RWPE1 (cell line): ENCODE measurements around the gene CCDC27.

Experiments
- CTCF ChIA-PET: fragments of 350-600 bp; sonication (Branson Sonifier 250); formaldehyde crosslinking; extraction: SDS; loops from one replicate; lab custom pipeline; 2021; lab: Yijun Ruan, JAX
- POLR2A ChIA-PET: fragments of 400-600 bp; formaldehyde crosslinking; extraction: SDS; loops from one replicate; lab custom pipeline; 2020; ENCODE audit warnings: antibody characterized with exemption; ENCODE audit not compliant: low non-redundant PET; lab: Yijun Ruan, JAX
- DNase-seq: peaks from one replicate; pipeline ENCODE4 v3.0.0; 2012; ENCODE audit warnings: low spot score
- H3K27ac ChIP-seq: fragments of 450-650 bp; 2 replicates; pipeline ENCODE4 v1.5.1; 2017
- CTCF ChIP-seq: fragments of 450-650 bp; conservative IDR thresholded peaks from 2 replicates; pipeline ENCODE4 v1.5.1; 2017; ENCODE audit warnings: low read depth, mild to moderate bottlenecking

CCDC27 gene

GRCh38 chr1:3732434-3733093, 19.7 kb upstream of the CCDC27 start:
- H3K27ac ChIP-seq, result peak overlapping the region; percentile 76
- CTCF ChIA-PET, result interaction anchor here (2.0 kb wide), 1 partner anchor 37 kb away, joined by 11 read pairs; no protein-coding TSS in a partner anchor
- DNase-seq, result no peak
- POLR2A ChIA-PET, result no interaction called here
- TF ChIP-seq CTCF, result no peak

- TF ChIP-seq CTCF, result no peak
- CTCF ChIA-PET, result no interaction called here
- peak overlapping the region; percentile 76 for H3K27ac ChIP-seq
- POLR2A ChIA-PET, result interaction anchor here (0.6 kb wide), 1 partner anchor 134 kb away, joined by 4 read pairs; no protein-coding TSS in a partner anchor
- DNase-seq, result no peak
These were observed 19.0 kb upstream of the CCDC27 start for GRCh38 chr1:3733094-3733882.

GRCh38 chr1:3733883-3734589, 18.2 kb upstream of the CCDC27 start:
- ChIA-PET CTCF (interaction anchor here (0.7 kb wide), 1 partner anchor 169 kb away, joined by 4 read pairs; no protein-coding TSS in a partner anchor), POLR2A (interaction anchor here (0.6 kb wide), 1 partner anchor 135 kb away, joined by 4 read pairs; no protein-coding TSS in a partner anchor)
- H3K27ac ChIP-seq, result peak overlapping the region; percentile 76
- no peak for TF ChIP-seq CTCF
- DNase-seq, result no peak

GRCh38 chr1:3734602-3735001, 17.6 kb upstream of the CCDC27 start:
- no peak for DNase-seq
- ChIA-PET CTCF (interaction anchor here (0.6 to 0.7 kb wide), 2 partner anchors 20 to 170 kb away, joined by 3 to 4 read pairs; no protein-coding TSS in a partner anchor), POLR2A (no interaction called here)
- H3K27ac ChIP-seq, result peak overlapping the region; percentile 76
- no peak for TF ChIP-seq CTCF

GRCh38 chr1:3735027-3735681, 17.1 kb upstream of the CCDC27 start:
- TF ChIP-seq CTCF, result no peak
- peak overlapping the region; percentile 76 for H3K27ac ChIP-seq
- no peak for DNase-seq
- POLR2A ChIA-PET, result no interaction called here
- CTCF ChIA-PET, result interaction anchor here (0.6 kb wide), 1 partner anchor 20 kb away, joined by 3 read pairs; no protein-coding TSS in a partner anchor
